Lung (tissue), 12 donors: Measurements from ENCODE around the gene UST. TPM values are rescaled to one million over a fixed set of nuclear protein-coding genes. Genes with fewer than 3 reads are reported as not detected.

ENCODE experiments used
- ATAC-seq: fragments of 200-7000 bp; cut with Tn5 transposase; one replicate; pipeline ENCODE4 v1.9.1; 2020; ENCODE audit warnings: moderate number of reproducible peaks; ENCODE audit not compliant: insufficient read depth, low FRiP score
- DNase-seq, 3 donors: peaks; one replicate each; pipeline ENCODE4 v3.0.0-alpha.2; 2013 to 2017
- H3K27ac ChIP-seq, 2 donors: one replicate each; pipeline ENCODE4 v1.5.1; 2013; ENCODE audit warnings: mild to moderate bottlenecking in 2 of 2, moderate library complexity in 2 of 2, control low read depth in 1 of 2, inconsistent platforms in 1 of 2, low read depth in 1 of 2, low read length in 1 of 2
- H3K27me3 ChIP-seq, 3 donors: one replicate each; pipeline ENCODE4 v1.5.1; 2013; ENCODE audit warnings: low read length in 2 of 3; ENCODE audit not compliant: control insufficient read depth in 3 of 3, insufficient read depth in 3 of 3
- H3K36me3 ChIP-seq, 4 donors: one replicate each; pipeline ENCODE4 v1.5.1; 2013; ENCODE audit warnings: low read length in 4 of 4, mild to moderate bottlenecking in 1 of 4, moderate library complexity in 1 of 4; ENCODE audit not compliant: control insufficient read depth in 4 of 4, insufficient read depth in 4 of 4
- H3K4me1 ChIP-seq, 5 donors: one replicate each; pipeline ENCODE4 v1.5.1; 2013; ENCODE audit warnings: low read length in 5 of 5, mild to moderate bottlenecking in 2 of 5, moderate library complexity in 1 of 5; ENCODE audit not compliant: control insufficient read depth in 5 of 5, insufficient read depth in 5 of 5
- H3K4me3 ChIP-seq: one replicate; pipeline ENCODE4 v1.5.1; 2013; ENCODE audit warnings: mild to moderate bottlenecking, control low read depth, moderate library complexity
- H3K9ac ChIP-seq, 2 donors: one replicate each; pipeline ENCODE4 v1.5.1; 2013; ENCODE audit warnings: low read length in 2 of 2, control low read depth in 1 of 2; ENCODE audit not compliant: insufficient read depth in 1 of 2
- H3K9me3 ChIP-seq, 4 donors: one replicate each; pipeline ENCODE4 v1.5.1; 2013; ENCODE audit warnings: low read length in 3 of 4, mild to moderate bottlenecking in 1 of 4, moderate library complexity in 1 of 4; ENCODE audit not compliant: control insufficient read depth in 4 of 4, insufficient read depth in 3 of 4
- CTCF ChIP-seq: IDR thresholded peaks from 2 replicates; pipeline ENCODE4 v1.5.1; 2012; ENCODE audit warnings: mild to moderate bottlenecking; ENCODE audit errors: control extremely low read depth, extremely low read depth
- WGBS, 2 donors: extraction: QIAGEN DNeasy Blood & Tissue Kit; methylation state at CpG; one replicate each; pipeline ENCODE4 v1.1.7; 2013; 5-methylcytosine and 5-hydroxymethylcytosine counted together
- polyA plus RNA-seq, 2 donors: library from polyadenylated mRNA; stranded (reverse); fragments of 200-250 nt; gene quantifications; one replicate each; pipeline ENCODE4 v1.2.1, GENCODE V29; 2013
- total RNA-seq, 2 donors: library from RNA; depleted of rRNA in 1 of 2; stranded (reverse); fragments of >200 nt in 1 of 2; gene quantifications; one replicate each; pipeline ENCODE4 v1.2.1, GENCODE V29; 2014 to 2021
- donor health status: control.
- donor health status: control.
- donor health status: Bipolar disorder and iron deficiency.
- donor health status: healthy.
- donor health status: DM: yes; HTN: yes; CAD: no.

Gene UST
- total and polyA plus RNA-seq, 4 donors, result 4.5 to 24.0 (median 7.1) TPM

- no peak for TF ChIP-seq CTCF
Measured at GRCh38 chr6:148968771-148969602, 222.2 kb downstream of the UST start.

GRCh38 chr6:148969603-148970061 is 222.8 kb downstream of the UST start:
- no peak overlapping the region for H3K27ac ChIP-seq
- no peaks in the 10 kb centered on the region for H3K9me3 ChIP-seq
- DNase-seq (no peak), ATAC-seq (no peak)
- H3K27me3 ChIP-seq, result no peaks in the 10 kb centered on the region
- H3K4me3 ChIP-seq, result no peak overlapping the region
- 79 to 85% methylated on average over 10 of the region's 10 CpGs for WGBS, 2 donors
- no peak for TF ChIP-seq CTCF
- H3K4me1 ChIP-seq, result peaks cover 0 to 29% (median 4%) of the 10 kb centered on the region in 5 donors
- H3K36me3 ChIP-seq, result no peaks in the 10 kb centered on the region
- no peak overlapping the region for H3K9ac ChIP-seq

More at GRCh38 chr6:148968771-148969602, 222.2 kb downstream of the UST start:
- peaks cover 0 to 29% (median 3%) of the 10 kb centered on the region in 5 donors for H3K4me1 ChIP-seq
- no peaks in the 10 kb centered on the region for H3K27me3 ChIP-seq
- no peak overlapping the region for H3K27ac ChIP-seq
- no peak overlapping the region for H3K4me3 ChIP-seq
- no peak overlapping the region for H3K9ac ChIP-seq
- no peak for DNase-seq
- H3K9me3 ChIP-seq, result no peaks in the 10 kb centered on the region
- H3K36me3 ChIP-seq, result no peaks in the 10 kb centered on the region
- no peak for ATAC-seq
- 85 to 94% methylated on average over 4 of the region's 4 CpGs for WGBS, 2 donors

- ATAC-seq (no peak), DNase-seq (no peak)
- Histone ChIP-seq H3K36me3 (no peaks in the 10 kb centered on the region), H3K9me3 (no peaks in the 10 kb centered on the region), H3K27ac (no peak overlapping the region), H3K9ac (no peak overlapping the region), H3K4me1 (peaks cover 0 to 24% (median 0%) of the 10 kb centered on the region in 5 donors), H3K27me3 (no peaks in the 10 kb centered on the region), H3K4me3 (no peak overlapping the region)
- no peak for TF ChIP-seq CTCF
- WGBS, 2 donors, result 82 to 85% methylated on average over 6 of the region's 6 CpGs
Measured at GRCh38 chr6:148971031-148971927, 224.4 kb downstream of the UST start.
